ENCODE measurements around the gene PMM2.
"Not testable (repeated sequence)": the region's sequence is repeated elsewhere in the genome, so short reads cannot be mapped to it uniquely, and the experiment has no call there.

PMM2 gene

DNA sequence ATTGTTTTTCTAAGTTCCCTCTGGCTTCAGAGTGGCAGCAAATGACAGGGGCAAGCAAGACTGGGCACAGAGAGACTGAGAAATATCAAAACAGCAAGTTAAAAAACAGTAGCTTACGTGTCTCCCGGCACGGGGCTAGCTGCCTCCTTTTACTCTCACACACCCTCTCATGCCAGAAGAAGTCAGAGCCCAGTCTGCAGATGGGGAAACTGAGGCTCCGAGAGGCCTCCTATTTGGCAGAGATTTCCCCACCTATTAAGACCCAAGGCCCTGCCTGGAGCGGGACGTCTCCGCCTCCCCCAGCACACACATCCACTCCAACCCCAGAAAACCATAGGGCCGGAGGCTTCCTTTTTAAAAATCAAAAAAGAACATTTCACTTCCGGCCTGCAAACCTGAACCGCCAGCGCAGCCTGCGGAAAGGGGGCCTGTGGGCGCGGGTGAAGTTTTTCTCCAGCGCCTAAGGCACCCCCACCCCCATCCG lies 70.3 kb downstream of the PMM2 start:
- H3K4me1 ChIP-seq (ENCODE audit: control insufficient read depth, insufficient read depth, low read length) = peaks cover 15% of the 10 kb centered on the region
- no peak for DNase-seq (ENCODE audit: low read depth, low spot score)
- H3K27ac ChIP-seq (ENCODE audit: low read length) = no peak overlapping the region
- H3K27me3 ChIP-seq (ENCODE audit: control insufficient read depth, insufficient read depth, low read length) = no peaks in the 10 kb centered on the region
- no peaks in the 10 kb centered on the region for H3K9me3 ChIP-seq (ENCODE audit: control insufficient read depth, insufficient read depth, low read length)
- WGBS (ENCODE audit: insufficient coverage, insufficient read length) = no CpG with 5 or more reads among the region's 16 CpGs
- H3K36me3 ChIP-seq (ENCODE audit: control insufficient read depth, insufficient read depth, low read length) = peaks cover 5% of the 10 kb centered on the region; the same call in 1 of the 2 replicates
- H3K4me3 ChIP-seq (ENCODE audit: low read length) = peak overlapping the region; percentile 86

- peaks cover 15% of the 10 kb centered on the region for H3K4me1 ChIP-seq (ENCODE audit: control insufficient read depth, insufficient read depth, low read length)
These were observed 71.0 kb downstream of the PMM2 start, which contains the start of gene CARHSP1 for GRCh38 chr16:8868416-8869211. Gene CARHSP1, minus strand, starts transcription at chr16:8869006. Its CDS starts 9,678 bp downstream, at chr16:8859328.

DNA sequence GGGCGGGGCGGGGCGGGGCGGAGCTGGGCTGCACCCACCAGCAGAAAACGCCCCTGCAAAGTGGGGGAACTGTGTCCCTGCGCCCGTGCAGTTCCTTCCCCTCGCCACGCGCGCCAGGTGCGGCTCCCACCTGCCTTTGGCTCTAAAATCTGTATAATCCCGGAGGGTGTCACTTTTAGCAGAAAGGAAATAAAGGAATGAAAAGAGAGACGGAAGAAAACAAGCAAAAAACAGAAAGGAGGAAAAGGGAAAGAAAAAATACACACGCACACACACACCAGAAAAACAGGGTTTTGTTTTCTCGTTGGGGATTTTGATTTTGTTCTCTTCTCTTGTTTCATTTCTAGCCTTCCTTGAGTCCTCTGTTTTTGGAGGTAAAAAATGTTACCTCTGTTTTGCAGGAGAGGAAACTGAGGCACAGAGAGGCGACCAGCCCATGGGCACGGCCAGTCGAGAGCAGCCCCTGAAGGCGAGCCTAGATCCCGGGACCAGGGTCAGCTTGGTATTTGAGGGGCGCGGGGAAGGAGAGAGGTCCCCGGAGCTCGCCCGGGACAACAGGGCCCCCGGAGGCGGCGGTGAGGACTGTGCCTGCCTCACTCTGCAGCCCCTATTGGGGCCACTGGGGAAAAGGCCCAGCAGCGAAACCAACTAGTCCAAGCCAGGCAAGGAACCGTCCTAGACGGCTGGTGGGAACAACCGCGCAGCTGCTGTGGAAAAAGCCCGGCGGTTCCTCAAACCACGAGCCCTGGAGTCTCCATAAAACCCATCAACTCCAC lies 71.8 kb downstream of the PMM2 start:
- Histone ChIP-seq H3K4me1 (ENCODE audit: control insufficient read depth, insufficient read depth, low read length) (peaks cover 8% of the 10 kb centered on the region), H3K4me3 (ENCODE audit: low read length) (peak overlapping the region; percentile 33; the same call in 1 of the 2 replicates), H3K36me3 (ENCODE audit: control insufficient read depth, insufficient read depth, low read length) (no peaks in the 10 kb centered on the region), H3K27me3 (ENCODE audit: control insufficient read depth, insufficient read depth, low read length) (no peaks in the 10 kb centered on the region), H3K9me3 (ENCODE audit: control insufficient read depth, insufficient read depth, low read length) (no peaks in the 10 kb centered on the region), H3K27ac (ENCODE audit: low read length) (no peak overlapping the region)
- no peak for DNase-seq (ENCODE audit: low read depth, low spot score)
- WGBS (ENCODE audit: insufficient coverage, insufficient read length) = no CpG with 5 or more reads among the region's 37 CpGs

More at GRCh38 chr16:8868416-8869211, 71.0 kb downstream of the PMM2 start, which contains the start of gene CARHSP1:
- WGBS (ENCODE audit: insufficient coverage, insufficient read length) = no CpG with 5 or more reads among the region's 83 CpGs
- H3K9me3 ChIP-seq (ENCODE audit: control insufficient read depth, insufficient read depth, low read length) = no peaks in the 10 kb centered on the region
- peaks cover 5% of the 10 kb centered on the region; the same call in 1 of the 2 replicates for H3K36me3 ChIP-seq (ENCODE audit: control insufficient read depth, insufficient read depth, low read length)
- peak; percentile 50 for DNase-seq (ENCODE audit: low read depth, low spot score)
- H3K27me3 ChIP-seq (ENCODE audit: control insufficient read depth, insufficient read depth, low read length) = no peaks in the 10 kb centered on the region
- H3K27ac ChIP-seq (ENCODE audit: low read length) = no peak within 1 kb of the TSS
- peak within 1 kb of the TSS; percentile 86 for H3K4me3 ChIP-seq (ENCODE audit: low read length)

- H3K27me3 ChIP-seq (ENCODE audit: control insufficient read depth, insufficient read depth, low read length); H3K27ac ChIP-seq (ENCODE audit: low read length); DNase-seq (ENCODE audit: low read depth, low spot score); H3K9me3 ChIP-seq (ENCODE audit: control insufficient read depth, insufficient read depth, low read length); H3K4me1 ChIP-seq (ENCODE audit: control insufficient read depth, insufficient read depth, low read length); H3K4me3 ChIP-seq (ENCODE audit: low read length); H3K36me3 ChIP-seq (ENCODE audit: control insufficient read depth, insufficient read depth, low read length): not testable (repeated sequence)
- WGBS (ENCODE audit: insufficient coverage, insufficient read length) = no CpG with 5 or more reads among the region's 10 CpGs
These were observed 72.3 kb downstream of the PMM2 start for GRCh38 chr16:8869988-8870241.

GRCh38 chr16:8872071-8872470 lies 74.4 kb downstream of the PMM2 start:
- no CpG with 5 or more reads among the region's 5 CpGs for WGBS (ENCODE audit: insufficient coverage, insufficient read length)
- Histone ChIP-seq H3K36me3 (ENCODE audit: control insufficient read depth, insufficient read depth, low read length) (no peaks in the 10 kb centered on the region), H3K4me1 (ENCODE audit: control insufficient read depth, insufficient read depth, low read length) (no peaks in the 10 kb centered on the region), H3K27ac (ENCODE audit: low read length) (no peak overlapping the region), H3K27me3 (ENCODE audit: control insufficient read depth, insufficient read depth, low read length) (no peaks in the 10 kb centered on the region), H3K9me3 (ENCODE audit: control insufficient read depth, insufficient read depth, low read length) (no peaks in the 10 kb centered on the region), H3K4me3 (ENCODE audit: low read length) (no peak overlapping the region)
- DNase-seq (ENCODE audit: low read depth, low spot score) = no peak

DNA sequence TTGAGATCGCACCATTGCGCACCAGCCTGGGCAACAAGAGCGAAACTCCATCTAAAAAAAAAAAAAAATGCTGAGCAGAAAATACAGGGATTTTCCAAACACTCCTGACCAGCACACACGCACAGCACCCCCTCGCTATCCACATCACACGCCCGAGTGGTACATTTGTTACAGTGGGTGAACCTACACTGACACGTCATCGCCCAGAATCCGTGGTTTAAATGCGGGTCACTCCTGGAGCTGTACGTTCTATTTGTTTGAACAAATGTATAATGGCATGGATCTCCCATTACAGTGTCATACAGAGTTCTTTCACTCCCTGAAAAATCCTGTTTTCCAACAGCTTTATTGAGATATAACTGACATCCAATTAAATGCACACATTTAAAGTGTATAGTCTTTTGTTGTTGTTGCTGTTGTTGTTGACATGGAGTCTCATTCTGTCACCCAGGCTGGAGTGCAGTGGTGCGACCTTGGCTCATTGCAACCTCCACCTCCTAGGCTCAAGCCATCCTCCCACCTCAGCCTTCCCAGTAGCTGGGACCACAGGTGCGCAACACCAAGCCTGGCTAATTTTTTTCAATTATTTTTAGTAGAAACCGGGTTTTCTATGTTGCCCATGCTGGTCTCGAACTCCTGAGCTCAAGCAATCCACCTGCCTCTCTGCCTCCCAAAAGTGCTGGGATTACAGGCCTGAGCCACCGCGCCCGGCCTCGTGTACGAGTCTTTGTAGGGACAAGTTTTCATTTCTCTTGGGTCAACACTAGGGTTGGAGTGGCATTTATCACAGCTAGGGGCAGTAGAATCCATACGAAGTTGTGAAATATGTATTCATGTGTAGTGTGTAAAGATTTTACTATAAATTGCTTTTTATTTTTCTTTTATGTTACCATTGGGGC lies 75.6 kb downstream of the PMM2 start:
- no CpG with 5 or more reads among the region's 22 CpGs for WGBS (ENCODE audit: insufficient coverage, insufficient read length)
- DNase-seq (ENCODE audit: low read depth, low spot score) = no peak
- H3K4me3 ChIP-seq (ENCODE audit: low read length) = no peak overlapping the region

DNA sequence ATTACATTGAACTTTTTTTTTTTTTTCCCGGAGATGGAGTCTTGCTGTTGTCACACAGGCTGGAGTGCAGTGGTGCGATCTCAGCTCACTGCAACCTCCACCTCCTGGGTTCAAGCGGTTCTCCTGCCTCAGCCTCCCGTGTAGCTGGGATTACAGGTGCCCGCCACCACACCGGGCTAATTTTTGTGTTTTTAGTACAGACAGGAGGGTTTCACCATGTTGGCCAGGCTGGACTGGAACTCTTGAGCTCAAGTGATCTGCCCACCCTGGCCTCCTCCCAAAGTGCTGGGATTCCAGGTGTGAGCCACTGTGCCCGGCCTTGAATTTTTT lies 76.2 kb downstream of the PMM2 start:
- not testable (repeated sequence) for H3K36me3 ChIP-seq (ENCODE audit: control insufficient read depth, insufficient read depth, low read length); H3K27ac ChIP-seq (ENCODE audit: low read length); DNase-seq (ENCODE audit: low read depth, low spot score); H3K9me3 ChIP-seq (ENCODE audit: control insufficient read depth, insufficient read depth, low read length); H3K4me1 ChIP-seq (ENCODE audit: control insufficient read depth, insufficient read depth, low read length); H3K27me3 ChIP-seq (ENCODE audit: control insufficient read depth, insufficient read depth, low read length); H3K4me3 ChIP-seq (ENCODE audit: low read length)
- WGBS (ENCODE audit: insufficient coverage, insufficient read length) = no CpG with 5 or more reads among the region's 7 CpGs

More for the DNA sequence above, 75.6 kb downstream of the PMM2 start:
- Histone ChIP-seq H3K27ac (ENCODE audit: low read length) (no peak overlapping the region), H3K27me3 (ENCODE audit: control insufficient read depth, insufficient read depth, low read length) (no peaks in the 10 kb centered on the region), H3K9me3 (ENCODE audit: control insufficient read depth, insufficient read depth, low read length) (no peaks in the 10 kb centered on the region), H3K4me1 (ENCODE audit: control insufficient read depth, insufficient read depth, low read length) (no peaks in the 10 kb centered on the region; the same call in 1 of the 2 replicates), H3K36me3 (ENCODE audit: control insufficient read depth, insufficient read depth, low read length) (no peaks in the 10 kb centered on the region)

DNA sequence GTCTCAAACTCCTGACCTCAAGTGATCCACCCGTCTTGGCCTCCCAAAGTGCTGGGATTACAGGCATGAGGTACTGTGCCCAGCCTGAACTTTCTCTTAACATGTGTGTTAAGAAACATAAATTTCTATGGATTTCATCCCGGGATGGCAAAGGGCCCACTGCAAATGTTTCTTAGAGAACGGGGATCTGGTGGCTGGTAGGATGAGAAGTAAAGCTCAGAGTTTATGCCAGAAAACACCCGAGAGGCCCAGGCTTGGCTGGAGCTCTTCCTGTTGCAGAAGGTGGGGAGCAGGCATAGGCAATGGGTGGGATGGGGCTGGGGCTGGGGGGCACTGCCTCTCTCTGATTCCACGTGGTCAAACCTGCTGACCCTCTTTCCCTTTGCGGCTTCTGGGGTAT lies 76.7 kb downstream of the PMM2 start:
- no peak for DNase-seq (ENCODE audit: low read depth, low spot score)
- WGBS (ENCODE audit: insufficient coverage, insufficient read length) = no CpG with 5 or more reads among the region's 6 CpGs
- Histone ChIP-seq H3K27me3 (ENCODE audit: control insufficient read depth, insufficient read depth, low read length) (no peaks in the 10 kb centered on the region), H3K4me1 (ENCODE audit: control insufficient read depth, insufficient read depth, low read length) (peaks cover 1% of the 10 kb centered on the region), H3K9me3 (ENCODE audit: control insufficient read depth, insufficient read depth, low read length) (no peaks in the 10 kb centered on the region), H3K27ac (ENCODE audit: low read length) (no peak overlapping the region), H3K36me3 (ENCODE audit: control insufficient read depth, insufficient read depth, low read length) (no peaks in the 10 kb centered on the region), H3K4me3 (ENCODE audit: low read length) (no peak overlapping the region)

DNA sequence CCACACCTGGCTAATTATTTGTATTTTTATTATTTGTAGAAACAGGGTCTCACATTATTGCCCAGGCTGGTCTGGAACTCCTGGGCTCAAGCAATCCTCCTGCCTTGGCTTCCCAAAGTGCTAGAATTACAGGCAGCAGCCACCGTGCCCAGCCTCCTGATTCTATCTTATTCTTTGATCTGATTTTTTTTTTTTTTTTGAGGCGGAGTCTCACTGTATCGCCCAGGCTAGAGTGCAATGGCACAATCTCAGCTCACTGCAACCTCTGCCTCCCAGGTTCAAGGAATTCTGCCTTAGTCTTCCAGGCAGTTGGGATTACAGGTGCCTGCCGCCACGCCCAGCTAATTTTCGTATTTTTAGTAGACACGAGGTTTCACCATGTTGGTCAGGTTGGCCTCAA lies 77.7 kb downstream of the PMM2 start:
- not testable (repeated sequence) for H3K27ac ChIP-seq (ENCODE audit: low read length); H3K4me3 ChIP-seq (ENCODE audit: low read length); DNase-seq (ENCODE audit: low read depth, low spot score); H3K9me3 ChIP-seq (ENCODE audit: control insufficient read depth, insufficient read depth, low read length); H3K27me3 ChIP-seq (ENCODE audit: control insufficient read depth, insufficient read depth, low read length); H3K4me1 ChIP-seq (ENCODE audit: control insufficient read depth, insufficient read depth, low read length); H3K36me3 ChIP-seq (ENCODE audit: control insufficient read depth, insufficient read depth, low read length)
- WGBS (ENCODE audit: insufficient coverage, insufficient read length) = no CpG with 5 or more reads among the region's 7 CpGs

GRCh38 chr16:8877894-8878522 lies 80.4 kb downstream of the PMM2 start:
- H3K27me3 ChIP-seq (ENCODE audit: control insufficient read depth, insufficient read depth, low read length) = no peaks in the 10 kb centered on the region
- no peaks in the 10 kb centered on the region for H3K36me3 ChIP-seq (ENCODE audit: control insufficient read depth, insufficient read depth, low read length)
- DNase-seq (ENCODE audit: low read depth, low spot score) = no peak
- no peak overlapping the region for H3K27ac ChIP-seq (ENCODE audit: low read length)
- H3K4me3 ChIP-seq (ENCODE audit: low read length) = no peak overlapping the region
- H3K9me3 ChIP-seq (ENCODE audit: control insufficient read depth, insufficient read depth, low read length) = no peaks in the 10 kb centered on the region
- H3K4me1 ChIP-seq (ENCODE audit: control insufficient read depth, insufficient read depth, low read length) = peaks cover 1% of the 10 kb centered on the region
- no CpG with 5 or more reads among the region's 8 CpGs for WGBS (ENCODE audit: insufficient coverage, insufficient read length)

Measured in iPS DF 6.9 (cell line).